PC-9 (cell line): ENCODE data around the gene COMMD1. TPM values are rescaled to one million over a fixed set of nuclear protein-coding genes. Genes with fewer than 3 reads are reported as not detected.
"Not testable (repeated sequence)": the region's sequence is repeated elsewhere in the genome, so short reads cannot be mapped to it uniquely, and the experiment has no call there.

Experiments used
- BruUV-seq: library from RNA; stranded (reverse); fragments of 400-500 nt; replicated peaks from 2 replicates; lab custom pipeline; 2021; lab: Mats Ljungman, UMichigan
- CTCF ChIA-PET: fragments of 300-600 bp; sonication (Branson Sonifier 250); formaldehyde crosslinking; loops from one replicate; lab custom pipeline; 2022; ENCODE audit warnings: antibody characterized with exemption; lab: Charles Lee
- POLR2A ChIA-PET: fragments of 300-600 bp; sonication (Branson Sonifier 250); formaldehyde crosslinking; loops from one replicate; lab custom pipeline; 2022; ENCODE audit warnings: antibody characterized with exemption; ENCODE audit not compliant: unreplicated experiment; lab: Charles Lee
- DNase-seq, 2 experiments: peaks; one replicate each; pipeline versions ENCODE4 v3.0.0 to v3.0.0-alpha.2; 2015 to 2022; ENCODE audit warnings: mixed read lengths in 1 of 2
- H2AFZ ChIP-seq: fragments of 200-600 bp; sonication (generic); 2 replicates; pipeline ENCODE4 v1.8.1; 2017; ENCODE audit warnings: antibody characterized with exemption
- H3F3A ChIP-seq: fragments of 200-600 bp; sonication (generic); 2 replicates; pipeline ENCODE4 v1.8.1; 2017; ENCODE audit warnings: antibody characterized with exemption, mild to moderate bottlenecking, low read depth; ENCODE audit not compliant: insufficient read depth
- H3K27ac ChIP-seq: fragments of 200-600 bp; sonication (generic); 2 replicates; pipeline ENCODE4 v1.6.1; 2016; ENCODE audit warnings: mixed run types
- H3K27me3 ChIP-seq: fragments of 200-600 bp; sonication (generic); 2 replicates; pipeline ENCODE4 v1.6.1; 2016; ENCODE audit warnings: low read depth, mixed run types; ENCODE audit not compliant: insufficient read depth
- H3K36me3 ChIP-seq: fragments of 200-600 bp; sonication (generic); 2 replicates; pipeline ENCODE4 v1.6.1; 2016; ENCODE audit warnings: low read depth, mixed run types
- H3K4me1 ChIP-seq: fragments of 200-600 bp; sonication (generic); replicated peaks from 2 replicates; pipeline ENCODE4 v1.6.1; 2016; ENCODE audit warnings: mixed run types; ENCODE audit not compliant: insufficient read depth
- H3K4me2 ChIP-seq: fragments of 200-600 bp; sonication (generic); 2 replicates; pipeline ENCODE4 v1.6.1; 2017; ENCODE audit warnings: mixed run types
- H3K4me3 ChIP-seq: fragments of 200-600 bp; sonication (generic); 2 replicates; pipeline ENCODE4 v1.6.1; 2016; ENCODE audit warnings: mixed run types
- H3K79me2 ChIP-seq: fragments of 200-600 bp; sonication (generic); 2 replicates; pipeline ENCODE4 v1.6.1; 2017; ENCODE audit warnings: low read depth, mixed run types
- H3K9me2 ChIP-seq: fragments of 200-600 bp; sonication (generic); 2 replicates; pipeline ENCODE4 v1.8.1; 2017; ENCODE audit warnings: mild to moderate bottlenecking; ENCODE audit not compliant: insufficient read depth
- H3K9me3 ChIP-seq: fragments of 200-600 bp; sonication (generic); 2 replicates; pipeline ENCODE4 v1.8.1; 2016; ENCODE audit warnings: low read depth; ENCODE audit not compliant: insufficient read depth
- H4K20me1 ChIP-seq: fragments of 200-600 bp; sonication (generic); 2 replicates; pipeline ENCODE4 v1.8.1; 2017; ENCODE audit not compliant: insufficient read depth
- CTCF ChIP-seq: fragments of 200-600 bp; sonication (generic); conservative IDR thresholded peaks from 2 replicates; pipeline ENCODE4 v1.6.1; 2017; ENCODE audit warnings: mixed run types, antibody characterized with exemption, mild to moderate bottlenecking, moderate library complexity
- EZH2 ChIP-seq: fragments of 200-600 bp; sonication (generic); IDR thresholded peaks from 2 replicates; pipeline ENCODE4 v1.8.0; 2017; ENCODE audit warnings: antibody characterized with exemption, low read depth
- intact Hi-C: fragments of 100-400 bp; cut with micrococcal nuclease; formaldehyde crosslinking; loops from one replicate; pipeline ENCODE4 v1.10.0; 2022; ENCODE audit not compliant: unreplicated experiment
- total RNA-seq: library from RNA; stranded (reverse); gene quantifications from 2 replicates; pipeline ENCODE4 v1.2.3, GENCODE V29; 2021

COMMD1 gene
- total RNA-seq, 1 experiment from 2014 or later, result 16.3 TPM

GRCh38 chr2:61876400-61876799, 29.1 kb upstream of the COMMD1 start:
- H3K36me3 ChIP-seq, result peaks cover 70% of the 10 kb centered on the region
- no peak overlapping the region for H2AFZ ChIP-seq
- DNase-seq, result no peak
- intact Hi-C loops, result no loop called here
- no TSS peak for BruUV-seq
- CTCF ChIA-PET, result no interaction called here
- H3K4me2 ChIP-seq, result no peak overlapping the region
- no peaks in the 10 kb centered on the region for H3K27me3 ChIP-seq
- H3K27ac ChIP-seq, result no peak overlapping the region
- H3F3A ChIP-seq, result peaks cover 64% of the 10 kb centered on the region
- no peaks in the 10 kb centered on the region for H3K9me3 ChIP-seq
- peaks cover 36% of the 10 kb centered on the region for H4K20me1 ChIP-seq
- H3K4me1 ChIP-seq, result no peaks in the 10 kb centered on the region
- peaks cover 23% of the 10 kb centered on the region for H3K79me2 ChIP-seq
- no peaks in the 10 kb centered on the region for H3K9me2 ChIP-seq
- POLR2A ChIA-PET, result no interaction called here
- H3K4me3 ChIP-seq, result no peak overlapping the region
- TF ChIP-seq EZH2, result no peak
- no peak for TF ChIP-seq CTCF

- Histone ChIP-seq H3K27me3 (no peaks in the 10 kb centered on the region), H2AFZ (no peak overlapping the region), H3K4me2 (no peak overlapping the region), H3K9me2 (no peaks in the 10 kb centered on the region), H3K36me3 (peaks cover 73% of the 10 kb centered on the region), H3F3A (peaks cover 59% of the 10 kb centered on the region), H3K9me3 (no peaks in the 10 kb centered on the region), H3K4me3 (no peak overlapping the region), H3K4me1 (no peaks in the 10 kb centered on the region), H3K79me2 (peaks cover 36% of the 10 kb centered on the region), H4K20me1 (peaks cover 38% of the 10 kb centered on the region), H3K27ac (no peak overlapping the region)
- no TSS peak for BruUV-seq
- TF ChIP-seq EZH2 (no peak), CTCF (no peak)
- CTCF ChIA-PET, result no interaction called here
- POLR2A ChIA-PET, result no interaction called here
- intact Hi-C loops, result no loop called here
- DNase-seq, result no peak
Measured at GRCh38 chr2:61877571-61878245, 27.8 kb upstream of the COMMD1 start.

- Histone ChIP-seq H3K4me2 (no peak overlapping the region), H3F3A (peaks cover 60% of the 10 kb centered on the region), H3K9me2 (no peaks in the 10 kb centered on the region), H3K4me1 (no peaks in the 10 kb centered on the region), H3K79me2 (peaks cover 42% of the 10 kb centered on the region), H3K9me3 (no peaks in the 10 kb centered on the region), H2AFZ (no peak overlapping the region), H3K36me3 (peaks cover 74% of the 10 kb centered on the region), H3K4me3 (no peak overlapping the region), H4K20me1 (peaks cover 48% of the 10 kb centered on the region), H3K27ac (no peak overlapping the region), H3K27me3 (no peaks in the 10 kb centered on the region)
- intact Hi-C loops, result no loop called here
- TF ChIP-seq CTCF, result no peak
- TF ChIP-seq EZH2, result no peak
- CTCF ChIA-PET, result no interaction called here
- no peak for DNase-seq
- POLR2A ChIA-PET, result no interaction called here
- no TSS peak for BruUV-seq
Measured at GRCh38 chr2:61878761-61879160, 26.7 kb upstream of the COMMD1 start.

- CTCF ChIA-PET, H3K4me1 ChIP-seq, H3K27me3 ChIP-seq, POLR2A ChIA-PET, H3K27ac ChIP-seq, DNase-seq, H3K9me3 ChIP-seq, BruUV-seq, H2AFZ ChIP-seq, intact Hi-C loops, H3K4me3 ChIP-seq, H3K4me2 ChIP-seq, H3K9me2 ChIP-seq: not testable (repeated sequence)
- Histone ChIP-seq H3K79me2 (peaks cover 48% of the 10 kb centered on the region), H3F3A (peaks cover 58% of the 10 kb centered on the region), H4K20me1 (peaks cover 49% of the 10 kb centered on the region), H3K36me3 (peaks cover 78% of the 10 kb centered on the region)
Measured at GRCh38 chr2:61879351-61879750, 26.1 kb upstream of the COMMD1 start.
